T-helper 22 cell (primary cell): ENCODE measurements around the gene PCGF2.

Experiments used
- DNase-seq: peaks from one replicate; pipeline ENCODE4 v3.0.0-alpha.2; 2020; ENCODE audit warnings: low read depth

PCGF2 gene

DNA sequence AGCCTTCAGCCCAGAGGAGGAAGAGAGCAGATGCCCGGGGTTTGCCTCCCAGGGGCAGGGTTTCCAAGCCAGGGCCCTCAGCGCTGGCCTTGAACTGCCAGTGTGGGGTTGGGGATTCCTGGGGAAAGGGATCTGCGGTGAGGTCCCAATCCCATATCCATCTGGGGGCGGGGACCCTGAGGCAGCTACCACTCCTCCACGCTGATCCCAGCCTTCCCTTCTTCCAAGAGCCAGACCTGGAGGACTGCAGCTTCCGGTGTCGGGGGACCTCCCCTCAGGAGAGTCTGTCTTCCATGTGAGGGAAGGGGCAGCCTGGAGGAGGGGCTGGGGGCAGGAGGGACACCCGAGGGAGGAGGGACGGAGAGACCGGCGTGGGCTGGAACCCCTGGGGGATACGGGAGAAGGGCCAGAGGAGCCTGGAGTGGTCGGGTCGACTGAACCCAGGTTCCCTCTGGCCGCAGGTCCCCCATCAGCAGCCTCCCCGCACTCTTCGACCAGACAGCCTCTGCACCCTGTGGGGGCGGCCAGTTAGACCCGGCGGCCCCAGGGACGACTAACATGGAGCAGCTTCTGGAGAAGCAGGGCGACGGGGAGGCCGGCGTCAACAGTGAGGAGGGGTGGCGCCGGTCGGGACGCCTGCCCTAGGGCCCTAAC is 28.7 kb downstream of the PCGF2 start:
- DNase-seq, result no peak

DNA sequence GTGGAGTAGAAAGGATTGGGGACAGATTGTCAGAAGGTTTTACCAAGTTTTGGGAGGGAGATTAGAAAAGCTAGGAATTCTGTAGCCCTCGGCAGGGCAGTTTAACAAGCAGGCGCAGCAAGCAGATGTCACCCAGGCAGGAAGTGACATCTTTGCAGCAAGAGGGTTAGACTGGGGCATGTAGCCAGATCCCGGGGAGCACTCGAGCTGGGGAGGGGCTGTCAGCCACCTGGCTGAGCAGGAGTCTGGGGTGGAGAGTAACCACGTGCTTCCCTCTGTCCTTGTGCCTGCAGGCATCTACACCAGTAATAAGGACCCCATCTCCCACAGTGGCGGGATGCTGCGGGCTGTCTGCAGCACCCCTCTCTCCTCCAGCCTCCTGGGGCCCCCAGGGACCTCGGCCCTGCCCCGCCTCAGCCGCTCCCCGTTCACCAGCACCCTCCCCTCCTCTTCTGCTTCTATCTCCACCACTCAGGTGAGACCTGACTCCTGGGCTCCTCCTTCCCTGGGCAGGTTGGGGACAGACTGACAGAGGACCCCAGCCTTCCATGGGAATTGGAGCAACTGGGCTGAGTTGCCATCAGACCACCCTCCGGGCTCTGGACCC is 30.9 kb downstream of the PCGF2 start:
- no peak for DNase-seq

DNA sequence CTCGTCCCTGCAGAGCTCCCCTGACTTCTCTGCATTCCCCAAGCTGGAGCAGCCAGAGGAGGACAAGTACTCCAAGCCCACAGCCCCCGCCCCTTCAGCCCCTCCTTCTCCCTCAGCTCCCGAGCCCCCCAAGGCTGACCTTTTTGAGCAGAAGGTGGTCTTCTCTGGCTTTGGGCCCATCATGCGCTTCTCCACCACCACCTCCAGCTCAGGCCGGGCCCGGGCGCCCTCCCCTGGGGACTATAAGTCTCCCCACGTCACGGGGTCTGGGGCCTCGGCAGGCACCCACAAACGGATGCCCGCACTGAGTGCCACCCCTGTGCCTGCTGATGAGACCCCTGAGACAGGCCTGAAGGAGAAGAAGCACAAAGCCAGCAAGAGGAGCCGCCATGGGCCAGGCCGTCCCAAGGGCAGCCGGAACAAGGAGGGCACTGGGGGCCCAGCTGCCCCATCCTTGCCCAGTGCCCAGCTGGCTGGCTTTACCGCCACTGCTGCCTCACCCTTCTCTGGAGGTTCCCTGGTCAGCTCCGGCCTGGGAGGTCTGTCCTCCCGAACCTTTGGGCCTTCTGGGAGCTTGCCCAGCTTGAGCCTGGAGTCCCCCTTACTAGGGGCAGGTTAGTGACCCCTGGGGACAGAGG is 31.6 kb downstream of the PCGF2 start:
- DNase-seq, result no peak

DNA sequence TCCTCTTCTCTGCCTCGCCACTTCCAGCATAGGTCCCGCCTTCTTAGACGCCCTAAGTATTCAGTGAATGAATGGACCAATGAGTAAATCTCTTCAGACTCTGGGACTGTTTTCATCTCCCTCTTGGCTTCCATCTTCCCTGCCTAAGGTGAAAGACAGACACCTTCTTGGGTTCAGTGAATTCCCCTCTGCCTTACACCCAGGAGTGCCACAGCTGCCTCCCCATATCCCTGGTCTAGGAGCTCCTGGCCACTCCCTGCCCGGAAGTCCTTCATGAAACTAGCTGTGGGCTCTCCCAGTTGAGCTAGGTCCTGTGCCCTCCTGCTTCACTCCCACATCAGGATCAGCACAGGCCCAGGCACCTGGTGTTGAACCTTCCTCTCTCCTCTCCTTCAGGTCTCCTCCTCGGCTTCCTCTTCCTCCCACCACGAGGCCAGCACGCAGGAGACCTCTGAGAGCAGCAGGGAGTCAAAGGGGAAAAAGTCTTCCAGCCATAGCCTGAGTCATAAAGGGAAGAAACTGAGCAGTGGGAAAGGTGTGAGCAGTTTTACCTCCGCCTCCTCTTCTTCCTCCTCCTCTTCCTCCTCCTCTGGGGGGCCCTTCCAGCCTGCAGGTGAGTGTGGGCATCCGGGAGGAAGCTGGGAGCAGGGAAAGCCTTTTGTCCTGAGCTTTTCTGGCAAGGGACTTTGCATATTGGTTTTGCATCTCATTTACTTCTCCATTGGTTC is 32.8 kb downstream of the PCGF2 start:
- no peak for DNase-seq

DNA sequence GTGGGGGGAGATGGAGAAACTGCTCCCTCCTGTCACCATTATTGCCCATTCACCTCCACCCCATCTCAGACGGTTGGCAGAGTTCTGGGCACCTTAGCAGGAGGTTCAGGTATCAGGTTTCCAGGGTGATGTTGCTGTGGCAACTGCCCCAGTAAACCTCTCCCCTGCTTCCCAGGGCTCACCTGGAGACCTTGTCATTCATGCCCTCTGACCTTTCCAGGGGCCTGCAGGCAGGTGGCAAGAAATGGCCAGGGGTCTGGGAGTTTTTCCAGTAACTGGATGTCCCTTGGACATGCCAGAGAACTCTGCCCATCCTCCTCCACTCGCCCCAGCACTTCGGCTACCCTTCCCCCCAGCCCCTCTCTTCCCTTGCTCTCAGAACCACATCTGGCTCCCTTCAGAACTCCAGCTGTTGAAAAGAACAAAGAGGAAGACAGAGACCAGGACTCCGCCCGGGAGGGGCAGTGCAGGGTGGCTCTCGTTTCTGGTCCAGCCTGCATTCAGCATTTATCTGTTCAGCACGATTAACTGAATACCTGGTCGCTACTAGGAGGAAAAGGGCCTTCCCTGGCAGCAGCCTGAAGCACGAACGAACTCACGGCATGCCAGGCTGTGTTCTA is 34.6 kb downstream of the PCGF2 start:
- no peak for DNase-seq

DNA sequence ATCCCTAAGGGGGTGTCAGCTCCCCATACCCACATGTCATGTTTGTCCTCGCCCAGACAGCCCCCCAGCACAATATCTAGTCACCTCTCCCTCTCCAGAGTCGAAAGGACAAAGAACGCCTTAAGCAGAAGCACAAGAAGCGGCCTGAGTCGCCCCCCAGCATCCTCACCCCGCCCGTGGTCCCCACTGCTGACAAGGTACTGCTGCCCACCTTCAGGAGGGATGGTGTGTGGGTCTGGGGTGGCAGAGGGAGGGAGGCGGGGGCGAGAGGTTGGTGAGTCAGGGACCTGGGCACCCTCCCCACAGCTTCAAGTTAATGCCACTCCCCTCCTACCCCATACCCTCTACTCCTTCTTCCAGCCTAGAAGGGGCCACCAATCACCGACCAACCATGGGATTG is 35.5 kb downstream of the PCGF2 start:
- no peak for DNase-seq

DNA sequence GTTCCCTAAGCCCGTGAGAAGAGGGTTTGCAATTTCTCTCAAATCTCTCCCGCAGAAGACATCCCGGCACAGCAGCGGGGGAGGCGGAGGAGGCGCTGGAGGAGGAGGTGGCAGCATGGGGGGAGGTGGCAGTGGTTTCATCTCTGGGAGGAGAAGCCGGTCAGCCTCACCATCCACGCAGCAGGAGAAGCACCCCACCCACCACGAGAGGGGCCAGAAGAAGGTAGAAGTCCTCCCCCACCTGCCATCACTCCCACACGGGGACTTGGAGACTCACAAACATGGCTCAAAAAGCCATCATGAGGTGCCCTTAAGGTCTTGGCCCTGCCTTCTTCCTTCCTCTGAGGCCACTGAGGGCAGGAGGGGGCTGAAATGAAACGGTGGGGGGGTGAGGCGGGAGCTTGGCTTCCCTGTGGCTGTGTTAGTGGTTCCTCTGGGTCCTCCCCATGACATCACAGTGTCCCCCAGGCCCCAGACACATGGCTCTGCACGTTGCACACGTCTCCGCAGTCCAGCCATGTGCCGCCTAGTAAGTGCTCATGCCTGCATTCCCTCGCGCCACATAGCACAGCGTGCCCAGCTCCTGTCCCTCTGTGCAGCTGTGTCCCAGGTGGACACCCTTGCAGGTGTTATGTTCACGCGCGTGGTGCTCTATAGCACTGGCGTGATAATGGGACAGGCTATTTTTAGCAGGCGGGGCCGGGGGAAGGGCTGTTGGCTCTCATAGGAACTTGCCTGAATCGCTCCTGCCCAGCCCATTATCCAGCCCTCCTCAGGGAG is 36.2 kb downstream of the PCGF2 start:
- no peak for DNase-seq

DNA sequence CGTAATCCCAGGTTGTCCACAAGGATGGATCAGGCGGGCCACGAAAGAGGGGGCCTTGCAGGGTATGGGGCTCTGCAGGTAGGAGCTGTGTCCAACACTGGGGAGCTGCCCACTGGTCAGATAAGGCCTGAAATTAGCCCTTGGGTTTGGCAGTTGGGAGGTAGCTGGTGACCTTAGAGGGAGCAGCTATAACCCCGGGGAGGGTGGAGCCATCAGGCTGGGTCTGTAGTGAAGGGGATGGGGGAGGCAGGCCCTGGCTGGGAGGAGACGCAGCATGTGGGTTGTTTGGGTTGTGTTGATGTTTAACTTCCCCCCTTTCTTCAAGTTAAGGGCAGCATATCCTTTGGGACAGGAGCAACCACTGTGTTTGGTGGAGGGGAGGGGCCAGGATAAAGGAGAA is 37.2 kb downstream of the PCGF2 start:
- DNase-seq, result no peak

DNA sequence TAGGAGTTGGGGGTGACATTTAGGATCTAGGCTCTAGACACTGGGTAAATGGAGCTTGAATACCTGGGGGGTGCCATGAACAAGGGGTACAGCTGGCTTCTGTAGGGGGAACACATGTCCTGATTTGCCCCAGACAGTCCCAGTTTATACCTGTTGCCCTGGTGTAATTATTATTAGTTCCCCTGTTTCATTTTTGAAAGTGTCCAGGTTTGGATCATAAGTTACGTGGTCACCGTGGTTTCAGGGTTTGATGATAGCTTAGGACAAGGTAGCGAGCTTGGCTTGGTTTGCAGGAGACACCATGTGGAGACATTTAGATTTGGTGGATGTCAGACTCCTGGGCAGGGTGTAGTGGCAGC is 37.6 kb downstream of the PCGF2 start:
- DNase-seq, result no peak

DNA sequence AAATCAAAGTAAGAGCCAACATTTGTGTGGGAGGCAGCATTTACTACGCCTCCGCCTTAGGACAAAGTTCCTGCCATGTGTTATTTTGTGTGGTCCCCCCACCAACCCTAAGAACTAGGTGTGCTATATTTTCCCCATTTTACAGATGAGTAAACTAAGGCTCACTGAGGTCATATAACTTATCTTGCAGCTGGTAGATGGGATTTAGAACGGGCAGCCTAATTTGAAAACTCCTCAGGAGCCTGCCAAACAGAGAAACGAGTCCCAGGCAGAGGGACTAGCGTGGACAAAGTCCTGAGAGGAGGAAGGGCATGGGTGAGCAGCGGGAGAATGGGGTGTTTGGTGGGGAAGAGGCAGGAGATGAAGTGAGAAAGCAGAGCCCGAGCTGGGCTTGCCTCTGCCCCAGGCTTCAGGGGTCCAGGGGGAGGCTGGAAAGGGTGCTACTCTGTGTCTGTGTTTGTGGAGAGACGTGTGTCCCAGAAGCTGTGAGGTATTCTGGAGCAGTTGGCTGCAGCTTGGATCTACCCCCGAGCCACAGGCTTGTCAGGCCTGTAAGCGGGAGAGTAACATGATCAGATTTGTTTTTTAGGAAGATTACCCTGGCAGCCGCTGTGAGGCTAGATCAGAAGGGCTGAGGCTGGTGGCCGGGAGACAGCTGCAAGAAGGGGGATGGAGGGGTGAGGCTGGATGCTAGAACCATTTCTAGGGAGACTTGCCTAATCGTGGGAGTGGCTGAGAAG is 38.1 kb downstream of the PCGF2 start:
- DNase-seq, result no peak

DNA sequence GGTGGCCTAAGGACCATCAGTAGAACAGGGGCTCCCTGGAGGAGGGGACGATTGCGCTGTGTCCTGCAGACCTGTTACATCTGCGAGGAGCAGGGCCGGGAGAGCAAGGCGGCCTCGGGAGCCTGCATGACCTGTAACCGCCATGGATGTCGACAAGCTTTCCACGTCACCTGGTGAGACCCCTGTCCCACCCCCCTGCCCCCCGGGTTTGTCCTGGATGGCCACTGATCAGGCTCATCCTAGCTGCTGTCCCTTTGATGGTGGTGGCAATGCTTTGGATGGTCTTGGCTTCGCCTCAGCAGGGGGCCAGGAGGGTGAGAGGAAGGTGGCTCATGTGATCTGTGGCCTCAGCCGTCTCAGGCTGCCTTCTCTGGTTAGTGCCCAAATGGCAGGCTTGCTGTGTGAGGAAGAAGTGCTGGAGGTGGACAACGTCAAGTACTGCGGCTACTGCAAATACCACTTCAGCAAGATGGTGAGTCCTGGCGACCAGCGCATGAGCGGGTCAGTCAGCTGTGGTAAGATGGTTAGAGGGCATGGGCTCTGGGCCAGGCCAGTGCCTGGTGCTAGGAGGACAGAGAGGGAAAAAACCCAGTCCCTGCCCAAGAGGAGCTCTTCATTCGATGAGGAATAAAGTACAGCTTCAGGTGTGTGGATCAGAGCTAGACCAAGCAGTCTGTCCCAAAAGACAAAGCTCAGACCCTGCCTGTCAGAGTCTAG is 38.9 kb downstream of the PCGF2 start:
- DNase-seq, result no peak

DNA sequence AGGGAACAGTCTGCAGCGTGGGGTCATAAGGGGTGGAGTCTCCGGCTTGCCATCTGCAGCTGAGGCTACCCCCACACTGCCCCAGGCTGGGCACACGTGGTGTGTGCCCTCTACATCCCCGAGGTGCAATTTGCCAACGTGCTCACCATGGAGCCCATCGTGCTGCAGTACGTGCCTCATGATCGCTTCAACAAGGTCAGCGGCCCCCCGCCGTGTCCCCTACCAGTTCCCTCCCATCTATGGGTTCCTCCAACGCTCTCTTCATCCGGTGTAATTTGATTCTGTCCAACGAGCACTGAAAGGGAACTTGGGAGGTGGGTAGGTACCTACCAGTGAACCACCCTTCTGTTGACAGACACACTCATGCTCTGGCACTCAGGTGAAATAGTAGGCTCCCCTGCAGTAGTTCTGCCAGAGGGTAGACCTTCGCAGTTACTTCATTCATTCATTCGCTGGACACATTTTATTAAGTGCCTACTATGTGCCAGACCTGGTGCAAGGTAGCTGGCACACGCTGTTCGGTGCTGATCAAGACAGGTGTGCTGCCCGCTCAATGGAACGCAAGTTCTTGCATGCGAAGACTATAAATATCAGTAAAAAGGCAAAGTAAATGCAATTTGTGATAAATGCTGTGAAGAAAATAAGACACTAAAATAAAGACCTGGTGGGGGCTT is 40.3 kb downstream of the PCGF2 start:
- no peak for DNase-seq

DNA sequence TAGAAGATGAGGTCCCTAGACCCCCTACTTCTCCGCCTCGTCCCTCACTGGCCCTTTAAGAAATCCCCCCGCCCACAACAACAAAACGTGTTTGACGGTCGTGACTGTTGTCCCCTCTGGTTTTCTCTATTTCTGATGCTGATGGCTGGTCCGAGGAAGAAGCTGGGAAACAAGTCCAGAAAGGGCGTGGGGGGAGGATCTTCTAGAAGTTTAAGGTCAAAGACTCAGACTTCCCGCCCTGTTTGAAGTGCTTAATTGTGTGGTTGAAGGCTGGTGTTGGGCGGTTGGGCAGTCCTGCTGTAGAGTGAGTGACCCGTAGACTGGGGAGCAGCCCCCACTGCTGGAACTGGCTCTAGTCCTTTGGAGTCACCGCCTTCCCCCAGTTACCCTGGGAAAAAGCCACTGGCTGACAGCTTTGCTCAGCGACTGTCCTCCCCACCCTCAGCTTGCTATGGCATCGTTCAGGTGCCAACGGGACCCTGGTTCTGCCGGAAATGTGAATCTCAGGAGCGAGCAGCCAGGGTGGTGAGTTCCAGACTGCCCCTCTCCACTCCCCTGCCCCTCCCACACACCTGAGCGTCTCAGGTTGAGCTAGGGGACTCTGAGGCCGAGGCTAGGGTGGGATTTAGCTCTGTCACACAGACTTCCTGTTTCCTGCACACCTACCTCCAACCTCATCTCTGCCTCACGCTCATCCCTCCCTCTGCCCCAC is 41.5 kb downstream of the PCGF2 start:
- peak; percentile 21 for DNase-seq

DNA sequence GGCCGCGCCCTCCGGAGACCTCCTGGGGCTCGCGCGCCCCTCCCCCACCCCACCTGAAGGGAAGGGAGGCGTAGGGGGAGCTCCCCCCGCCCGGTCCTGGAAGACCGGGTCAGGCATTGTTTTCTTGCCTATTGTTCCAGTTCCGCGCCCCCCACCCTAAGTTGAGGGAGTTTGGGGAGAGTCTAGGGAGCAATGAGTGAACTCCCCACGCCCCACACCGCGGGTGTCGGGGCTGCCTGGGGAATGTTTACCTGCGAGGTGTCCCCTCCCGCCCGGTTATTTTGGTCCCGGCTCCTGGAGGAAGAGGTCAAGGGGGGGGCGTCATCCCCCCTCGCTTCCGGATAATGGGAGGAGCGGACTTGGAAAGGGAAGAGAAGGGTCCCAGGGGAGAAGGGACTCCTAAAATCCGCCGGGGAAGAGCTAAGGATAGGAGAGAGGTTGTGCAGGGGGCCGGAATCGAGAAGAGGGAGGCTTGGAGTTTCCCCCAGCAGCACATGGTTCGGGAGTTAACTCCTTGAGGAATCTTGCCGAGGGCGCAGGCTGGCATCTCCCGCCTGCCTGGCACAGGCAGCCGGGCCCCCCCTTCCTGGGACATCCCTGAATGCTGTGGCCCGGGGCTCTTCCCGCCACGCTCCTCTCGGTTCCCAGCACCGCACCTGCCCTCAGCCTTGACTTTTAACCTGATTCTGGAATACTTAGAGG is 42.2 kb downstream of the PCGF2 start:
- DNase-seq, result no peak

DNA sequence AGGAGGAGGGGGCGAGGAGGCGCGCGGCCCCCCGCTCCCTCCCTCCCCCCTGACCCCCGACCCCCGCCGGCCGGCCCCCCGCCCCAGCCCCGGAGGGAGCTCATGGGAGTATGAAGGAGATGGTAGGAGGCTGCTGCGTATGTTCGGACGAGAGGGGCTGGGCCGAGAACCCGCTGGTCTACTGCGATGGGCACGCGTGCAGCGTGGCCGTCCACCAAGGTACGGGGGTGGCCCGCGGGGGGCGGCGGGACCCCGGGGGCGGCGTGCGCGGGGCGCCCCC is 42.7 kb downstream of the PCGF2 start:
- DNase-seq, result no peak

DNA sequence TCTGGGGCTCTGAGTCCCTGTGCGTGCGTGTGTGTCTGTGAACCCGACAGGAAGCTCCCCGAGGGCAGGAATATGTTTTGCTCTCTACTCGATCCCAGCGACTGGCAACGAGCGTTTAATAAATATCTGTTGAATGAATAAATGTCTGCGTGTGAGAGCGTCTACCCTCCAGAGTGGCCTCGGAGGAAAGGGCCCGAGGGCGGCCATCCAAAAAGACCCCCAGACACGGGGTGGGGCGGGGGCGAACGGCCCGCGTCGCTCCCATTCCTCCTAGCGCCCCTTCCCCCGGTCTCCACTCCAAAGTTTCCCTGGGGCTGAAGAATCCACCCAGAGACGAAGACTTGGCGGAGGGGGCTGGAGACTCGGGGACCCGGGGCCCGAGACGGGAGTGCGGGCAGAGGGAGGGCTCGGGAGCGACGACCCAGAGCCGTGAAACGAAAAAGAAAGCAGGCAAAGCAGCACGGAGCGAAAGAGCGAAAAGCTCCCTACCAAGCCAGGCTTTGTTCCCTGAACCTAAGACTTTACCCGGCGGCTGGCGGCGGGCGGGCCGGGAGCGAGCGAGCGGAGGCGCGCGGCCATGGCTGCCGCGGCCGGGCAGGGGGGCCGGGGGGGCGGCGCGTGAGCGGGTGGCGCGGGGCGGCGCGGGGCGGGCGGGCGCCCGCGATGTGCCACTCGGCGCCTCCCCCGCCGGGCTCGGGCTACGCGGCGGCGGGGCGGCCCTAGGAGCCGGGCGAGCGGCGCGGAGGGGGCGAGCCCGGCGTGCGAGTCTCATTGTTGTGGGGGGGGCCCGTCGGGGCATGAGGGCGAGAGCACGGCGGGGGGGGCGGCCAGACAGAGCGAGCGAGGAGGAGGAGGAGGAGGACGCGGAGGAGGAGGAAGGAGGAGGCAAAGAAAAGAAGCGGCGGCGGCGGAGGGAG is 43.3 kb downstream of the PCGF2 start, which contains the start of gene MLLT6:
Gene MLLT6 (plus strand): TSS at position 668 of the 917 bp plus-strand sequence. CDS start 360 bp downstream, outside the sequence.
- peak; percentile 77 for DNase-seq

DNA sequence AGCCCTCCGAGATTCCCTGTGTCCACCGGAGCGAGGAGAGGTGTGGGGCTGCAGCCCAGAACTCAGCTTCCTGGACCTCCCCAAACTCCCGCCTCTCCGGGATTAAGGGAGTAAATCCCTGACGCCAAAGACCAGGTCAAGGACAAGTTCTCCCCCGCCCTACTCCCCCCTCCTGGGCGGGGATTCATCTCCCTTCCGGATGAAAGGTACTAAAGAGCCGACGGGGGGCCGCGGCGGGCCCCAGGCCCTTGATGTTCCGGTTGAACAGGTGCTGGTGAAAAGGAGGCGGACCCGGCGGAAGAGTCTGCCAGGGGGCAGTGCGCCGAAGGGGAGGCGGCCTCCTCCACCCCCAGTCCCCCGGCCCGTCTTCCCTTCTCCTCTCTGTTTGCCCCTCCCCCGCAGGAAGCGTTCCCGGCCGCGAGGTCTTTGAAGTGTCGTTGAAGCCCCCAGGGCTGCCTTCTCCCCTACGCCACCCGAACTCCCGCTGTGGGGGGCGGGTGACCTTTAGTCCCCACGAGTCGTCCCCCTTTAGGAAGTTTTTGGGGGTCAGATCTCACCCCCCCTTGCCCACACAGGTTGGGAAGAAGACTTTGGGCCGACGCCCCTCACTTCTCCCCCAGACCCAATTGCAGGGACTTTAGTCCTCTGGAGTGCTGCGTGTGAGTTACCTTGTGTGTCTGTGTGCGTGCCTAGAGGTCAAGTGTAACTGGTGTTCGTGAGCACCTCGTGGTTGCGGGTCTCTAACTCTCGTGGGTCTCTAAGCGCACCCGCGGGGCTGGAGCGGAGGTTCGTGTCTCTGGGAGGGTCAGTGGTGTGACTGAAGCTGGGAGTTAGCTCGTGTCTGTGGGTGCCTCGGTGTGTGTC is 44.2 kb downstream of the PCGF2 start:
- peak; percentile 60 for DNase-seq
